Measurements from ENCODE around the gene PAPOLA.
"Not testable (repeated sequence)": the region's sequence is repeated elsewhere in the genome, so short reads cannot be mapped to it uniquely, and the experiment has no call there.

The PAPOLA gene

DNA sequence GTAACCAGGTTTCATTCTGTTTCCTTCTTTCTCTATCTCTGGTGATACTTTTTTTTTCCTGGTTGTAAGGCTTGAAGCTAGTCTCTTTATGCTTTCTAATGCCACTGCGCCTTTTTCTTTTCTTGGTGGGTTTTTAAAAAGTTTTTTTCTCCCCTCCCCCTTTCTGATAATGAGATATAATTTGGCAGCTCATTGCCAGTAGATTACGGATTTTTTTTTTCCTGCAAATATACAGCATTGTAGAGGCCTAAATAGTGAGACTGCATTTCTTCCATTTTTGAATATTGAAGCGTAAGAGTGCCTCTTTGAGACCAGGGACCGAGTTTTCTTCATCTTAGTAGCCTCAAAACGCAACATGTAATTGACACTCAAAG lies 1.1 kb downstream of the PAPOLA start:
- DNase-seq, result no peak

- not testable (repeated sequence) for DNase-seq
Observed at GRCh38 chr14:96504353-96504752, 2.2 kb downstream of the PAPOLA start.

GRCh38 chr14:96507723-96508122 lies 5.5 kb downstream of the PAPOLA start:
- DNase-seq, result no peak

GRCh38 chr14:96508900-96509299 lies 6.7 kb downstream of the PAPOLA start:
- no peak for DNase-seq

- DNase-seq, result no peak
Observed at GRCh38 chr14:96509457-96510090, 7.4 kb downstream of the PAPOLA start.

GRCh38 chr14:96511146-96511545 lies 9.0 kb downstream of the PAPOLA start:
- no peak for DNase-seq

GRCh38 chr14:96511667-96512066 lies 9.5 kb downstream of the PAPOLA start:
- no peak for DNase-seq

GRCh38 chr14:96512122-96512521 lies 9.9 kb downstream of the PAPOLA start:
- no peak for DNase-seq

DNA sequence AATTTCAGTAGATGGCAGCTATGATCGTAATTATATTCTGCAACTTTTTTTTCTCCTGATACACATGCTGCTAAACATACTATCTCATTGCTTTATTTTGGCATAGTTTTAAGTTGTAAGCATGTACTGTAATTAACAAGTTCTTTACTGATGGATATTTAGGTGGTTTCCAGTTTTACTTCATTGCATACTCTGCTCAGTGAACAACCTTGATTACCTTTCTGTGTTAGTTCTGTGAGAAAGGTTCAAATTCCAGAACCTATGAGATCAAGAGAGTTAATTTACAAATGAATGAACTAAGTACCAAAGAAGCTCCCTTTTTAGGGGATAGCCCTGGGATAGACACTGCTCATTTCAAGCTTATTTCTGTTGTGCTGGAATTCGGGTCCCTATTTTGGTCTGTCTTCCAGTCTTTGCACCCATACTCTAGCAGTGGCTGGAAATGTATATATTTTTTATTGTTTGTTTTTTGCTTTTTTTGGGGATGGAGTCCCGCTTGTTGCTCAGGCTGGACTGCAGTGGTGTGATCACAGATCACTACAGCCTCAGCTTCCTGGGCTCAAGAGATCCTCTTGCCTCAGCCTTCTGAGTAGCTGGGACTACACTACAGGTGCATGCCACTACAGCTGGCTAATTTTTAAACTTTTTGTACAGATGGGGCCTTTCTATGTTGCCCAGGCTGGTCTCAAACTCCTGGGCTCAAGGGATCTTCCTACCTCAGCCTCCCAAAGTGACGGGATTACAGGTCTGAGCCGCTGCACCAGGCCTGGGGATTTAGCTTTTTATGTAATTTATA lies 10.6 kb downstream of the PAPOLA start:
- no peak for DNase-seq

DNA sequence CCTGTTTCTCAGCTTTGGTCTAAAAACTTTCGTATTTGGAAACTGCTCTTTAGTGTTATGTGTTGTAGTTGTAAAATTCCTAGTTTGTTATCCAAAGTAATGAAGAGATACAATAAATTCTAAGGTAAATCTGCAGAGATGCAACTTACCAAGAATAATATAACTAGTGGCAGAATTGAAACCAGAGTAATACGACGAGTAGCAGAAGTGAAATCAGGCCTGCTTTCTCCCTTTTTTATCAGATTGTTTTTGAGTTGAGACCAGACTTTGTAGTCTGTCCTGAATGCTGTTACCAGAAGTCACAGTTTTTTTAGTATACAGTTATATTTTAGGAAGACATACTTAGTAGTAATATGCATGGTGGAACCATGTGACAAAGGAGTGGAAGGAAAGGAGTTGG lies 12.5 kb downstream of the PAPOLA start:
- DNase-seq, result no peak

DNA sequence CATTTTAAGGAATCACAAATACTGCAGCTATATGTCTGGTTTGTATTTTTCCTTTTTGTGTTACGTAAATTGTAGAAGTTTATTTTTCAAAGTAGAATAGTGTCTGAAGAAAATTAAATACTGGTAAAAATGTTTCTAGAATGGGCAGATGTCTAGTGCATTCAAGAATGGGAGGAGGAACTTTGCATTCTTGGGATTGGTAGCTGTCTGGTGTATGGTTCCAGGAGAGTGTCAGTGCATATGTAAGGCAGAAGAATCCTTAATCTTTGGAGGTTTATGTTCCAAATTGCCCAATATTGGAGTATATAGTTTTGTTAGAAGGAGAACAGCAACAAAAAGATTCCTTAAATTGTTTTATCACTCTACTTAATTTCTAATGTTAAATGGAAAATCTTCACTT lies 13.5 kb downstream of the PAPOLA start:
- no peak for DNase-seq

DNA sequence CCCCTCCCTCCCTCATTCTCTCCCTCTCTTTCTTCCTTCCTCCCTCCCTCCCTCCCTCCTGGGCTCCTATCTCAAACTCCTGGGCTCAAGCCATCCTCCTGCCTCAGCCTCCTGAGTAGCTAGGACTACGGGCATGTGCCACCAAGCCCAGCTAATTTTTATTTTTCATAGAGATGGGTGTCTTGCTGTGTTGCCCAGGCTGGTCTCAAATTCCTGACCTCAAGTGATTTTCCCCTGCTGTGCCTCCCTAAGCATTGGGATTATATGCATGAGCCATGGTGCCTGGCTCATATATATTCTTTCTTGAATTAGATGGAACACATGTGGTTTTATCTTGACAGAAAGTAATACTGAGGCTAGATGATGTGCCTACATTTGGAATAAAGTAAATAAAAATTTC lies 14.2 kb downstream of the PAPOLA start:
- no peak for DNase-seq

GRCh38 chr14:96519970-96520369 lies 17.8 kb downstream of the PAPOLA start:
- no peak for DNase-seq

- no peak for DNase-seq
Observed at GRCh38 chr14:96525452-96525851, 23.3 kb downstream of the PAPOLA start.

GRCh38 chr14:96532632-96533031 lies 30.4 kb downstream of the PAPOLA start:
- no peak for DNase-seq

DNA sequence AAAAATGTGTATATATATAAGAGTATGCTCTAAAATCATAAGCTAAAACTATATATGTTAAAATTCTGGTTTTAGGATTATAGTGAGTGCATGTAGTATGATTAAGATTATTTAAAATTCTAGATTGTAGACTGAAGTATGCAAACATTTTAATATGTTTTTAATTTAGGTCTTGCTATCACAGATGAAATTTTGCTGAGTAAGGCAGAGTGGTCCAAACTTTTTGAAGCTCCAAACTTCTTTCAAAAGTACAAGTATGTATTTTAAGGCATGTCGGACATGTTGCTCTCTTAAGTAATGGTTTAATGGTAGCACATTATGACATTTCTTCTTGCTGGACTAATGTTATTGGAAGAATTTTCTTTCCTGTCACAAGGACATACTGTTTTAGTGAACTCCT lies 34.6 kb downstream of the PAPOLA start:
- no peak for DNase-seq

DNA sequence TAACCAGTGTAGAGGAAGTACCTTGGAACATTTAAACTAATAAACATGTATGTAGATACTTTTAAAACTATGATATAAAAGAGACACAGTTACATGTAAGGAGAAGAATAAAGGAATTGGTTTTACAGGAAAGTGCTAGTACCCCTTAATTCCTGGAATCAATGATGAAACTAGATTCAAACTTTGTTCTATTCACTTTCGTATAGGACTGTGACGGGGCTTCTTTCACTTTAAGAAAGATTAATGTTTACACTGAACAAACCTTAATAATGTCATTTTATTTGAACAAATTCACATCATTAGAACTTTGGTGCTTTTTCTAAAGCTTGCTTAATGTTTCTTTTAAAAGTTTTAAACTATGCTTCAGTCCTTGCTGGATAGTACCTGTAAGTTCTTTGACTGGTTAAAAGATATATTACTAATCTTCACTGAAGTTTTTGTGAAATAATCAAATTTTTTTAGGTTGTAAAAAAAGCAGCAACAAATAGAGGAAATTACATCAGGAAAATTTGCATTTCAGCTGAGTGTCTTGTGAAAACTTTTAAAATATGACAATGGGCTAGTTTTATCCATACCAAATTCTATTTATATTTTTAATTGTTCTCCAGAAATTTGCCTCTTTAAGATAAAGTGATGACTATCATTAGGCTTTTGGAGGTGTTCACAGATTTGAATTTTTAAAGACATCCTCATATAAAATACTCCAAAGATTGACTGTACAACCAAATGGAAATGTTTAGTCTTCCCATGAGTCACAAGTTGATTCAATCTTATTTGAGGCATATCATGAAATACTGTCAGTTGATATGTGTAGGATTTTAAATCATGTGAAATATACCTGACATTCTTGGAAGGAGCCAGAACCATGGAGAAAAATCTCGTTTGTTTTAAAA lies 36.2 kb downstream of the PAPOLA start:
- DNase-seq, result no peak

GRCh38 chr14:96538990-96539317 lies 36.8 kb downstream of the PAPOLA start:
- no peak for DNase-seq

GRCh38 chr14:96554315-96554910 lies 52.2 kb downstream of the PAPOLA start:
- DNase-seq, result no peak

DNA sequence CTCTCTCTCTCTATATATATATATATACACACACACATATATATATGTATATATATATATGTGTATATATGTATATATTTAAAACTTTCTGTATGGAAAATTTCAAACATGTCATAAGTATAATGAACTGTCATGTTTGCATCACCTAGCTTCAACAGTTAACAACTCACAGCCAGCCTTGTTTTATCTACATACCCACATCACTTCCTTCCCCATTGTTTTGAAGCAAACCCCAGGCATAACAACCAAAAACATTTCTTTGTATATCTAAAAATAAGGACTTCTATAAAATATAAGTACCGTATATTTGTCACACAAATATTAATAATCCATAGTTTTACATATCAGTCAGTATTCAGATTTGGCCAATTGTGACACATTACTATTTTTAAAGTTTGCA lies 57.4 kb downstream of the PAPOLA start:
- no peak for DNase-seq

DNA sequence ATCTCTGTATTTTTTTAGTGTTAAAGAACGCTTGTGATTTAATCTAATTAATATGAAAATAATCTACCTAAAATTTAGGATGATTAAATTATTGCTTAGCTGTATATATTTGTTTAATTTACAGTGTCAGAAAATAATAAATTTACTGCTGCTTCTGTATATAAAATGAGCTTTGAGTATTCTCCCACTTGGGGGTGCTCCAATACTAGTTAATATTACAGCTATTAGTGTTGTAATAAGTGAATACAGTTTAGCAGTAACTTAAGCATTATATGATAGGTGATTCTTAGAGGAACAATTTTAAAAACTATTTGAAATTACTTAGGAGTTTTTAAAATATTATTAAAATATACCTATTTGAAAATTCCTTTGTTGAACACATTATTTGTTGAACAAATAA lies 62.2 kb downstream of the PAPOLA start:
- no peak for DNase-seq

DNA sequence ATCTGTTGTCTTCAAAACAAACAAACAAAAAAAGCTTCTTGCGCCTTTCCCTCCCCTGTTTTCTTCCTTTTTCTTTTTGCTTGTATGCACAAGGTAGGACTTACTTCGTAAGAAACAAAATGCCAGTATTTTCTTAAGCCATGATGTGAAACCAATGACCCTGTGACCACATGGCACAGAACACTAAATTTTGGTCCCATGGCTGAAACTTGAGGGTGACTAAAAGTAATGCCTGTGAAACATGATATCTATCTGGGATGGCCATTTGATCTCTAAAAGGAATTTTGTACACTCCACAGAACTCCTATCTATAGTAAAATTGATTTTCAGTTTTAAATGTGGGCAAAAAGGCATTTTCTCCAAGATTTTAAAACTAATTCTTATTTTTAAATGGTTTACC lies 63.6 kb downstream of the PAPOLA start:
- DNase-seq, result no peak

DNA sequence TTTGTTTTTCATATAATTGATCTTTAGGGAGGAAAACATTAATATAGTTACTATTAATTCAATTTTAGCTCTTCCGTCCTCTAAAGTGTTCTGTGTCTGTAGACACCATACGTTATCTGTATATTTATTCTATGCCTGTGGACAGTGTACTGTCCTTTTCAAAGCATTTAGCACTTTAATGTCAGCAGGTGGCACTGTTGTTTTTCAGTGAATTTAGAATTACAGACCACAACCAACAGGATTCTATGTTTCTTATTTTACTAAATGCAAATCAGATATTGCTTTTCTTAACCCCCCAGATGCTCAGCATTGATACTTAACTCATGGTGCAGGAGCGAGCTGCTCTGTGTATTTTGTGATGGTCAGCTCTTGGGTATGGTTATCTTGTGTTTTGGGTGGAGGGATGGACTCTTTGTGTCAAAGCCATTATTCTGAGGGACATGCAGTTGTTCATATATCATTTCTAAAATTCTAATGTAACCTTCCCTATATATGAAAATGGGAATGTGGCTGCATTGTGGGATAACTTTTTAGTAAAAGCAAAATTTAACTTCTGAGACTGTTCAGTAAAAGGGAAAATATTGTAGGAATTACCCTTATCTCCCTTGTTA lies 65.2 kb downstream of the PAPOLA start:
- peak; percentile 31 for DNase-seq
